Measurements from ENCODE around the gene SBNO2.

SBNO2 gene

DNA sequence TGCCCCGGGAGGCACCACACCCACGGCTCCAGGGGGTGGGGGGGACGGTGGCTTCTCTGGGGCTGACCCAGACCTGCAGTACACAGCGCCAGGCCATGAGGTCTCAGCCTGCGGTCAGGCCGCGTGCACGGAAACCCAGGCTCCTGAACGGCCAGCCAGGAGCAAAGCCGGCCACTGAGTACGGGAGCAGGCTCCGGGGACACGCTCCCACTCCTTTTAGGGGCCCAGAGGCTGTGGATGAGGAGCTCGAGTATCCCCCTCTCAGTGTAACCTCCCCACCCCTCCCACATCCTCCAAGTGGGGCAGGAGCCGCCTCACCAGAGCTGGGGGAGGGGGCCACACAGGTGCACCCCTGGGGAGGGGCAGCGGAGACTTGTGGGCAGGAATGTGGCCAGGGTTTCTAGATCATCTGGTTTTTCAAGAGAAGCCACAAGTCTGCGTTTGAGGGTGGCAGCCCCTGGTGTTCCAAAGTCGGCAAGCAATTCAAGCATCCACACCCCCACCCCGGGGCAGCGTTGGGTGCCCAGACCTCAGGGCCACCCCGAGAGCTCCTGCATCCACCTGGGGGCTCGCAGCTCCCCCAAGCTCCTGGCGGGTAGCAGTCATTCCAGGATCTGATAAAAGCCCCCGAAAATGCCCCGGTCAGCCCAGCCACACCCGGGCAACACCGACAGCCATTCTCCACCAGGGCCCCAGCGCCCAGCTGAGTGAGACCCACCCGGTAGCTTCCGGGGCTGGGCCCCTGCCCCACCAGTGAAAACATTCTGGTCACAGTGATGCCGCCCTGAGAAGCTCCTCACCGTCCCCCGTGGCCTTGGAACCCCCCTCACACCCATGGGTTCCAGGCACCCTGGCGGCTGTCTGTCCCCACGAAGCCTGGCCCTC lies 6.1 kb downstream of the SBNO2 start:
- DNase-seq = no peak

DNA sequence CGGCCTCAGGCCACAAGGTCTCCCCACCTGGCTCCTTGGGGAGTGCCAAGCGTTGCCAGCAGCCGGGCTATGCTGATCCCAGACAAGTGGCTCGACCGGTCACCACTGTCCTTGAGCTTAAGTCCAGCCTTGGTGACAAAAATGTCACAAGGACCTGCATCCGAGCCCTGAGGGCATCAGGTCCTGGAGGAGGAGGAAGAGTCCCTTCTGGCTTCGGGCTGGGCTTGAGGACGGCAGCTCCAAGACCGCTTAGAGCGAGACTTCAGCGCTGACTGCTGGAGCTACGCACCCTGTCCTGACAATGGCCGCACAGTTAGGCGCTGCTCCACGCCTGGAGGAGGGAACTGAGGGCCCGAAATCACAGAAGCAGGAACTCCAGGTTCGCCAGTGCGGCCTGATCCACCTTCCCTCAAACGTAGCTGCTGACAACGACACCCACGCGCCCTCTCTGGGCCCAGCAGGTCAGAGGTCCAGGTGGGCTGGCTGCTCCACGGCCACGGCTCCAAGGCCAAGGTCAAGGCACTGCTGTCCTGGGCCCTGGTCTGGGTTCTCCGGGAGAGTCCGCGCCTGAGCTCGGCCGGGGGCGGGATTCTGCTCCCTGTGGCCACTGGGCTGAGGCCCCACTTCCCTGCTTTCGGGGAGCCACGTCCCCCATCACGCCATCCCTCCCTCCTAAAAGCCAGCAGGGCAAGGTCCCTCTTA lies 7.0 kb downstream of the SBNO2 start:
- DNase-seq = no peak

DNA sequence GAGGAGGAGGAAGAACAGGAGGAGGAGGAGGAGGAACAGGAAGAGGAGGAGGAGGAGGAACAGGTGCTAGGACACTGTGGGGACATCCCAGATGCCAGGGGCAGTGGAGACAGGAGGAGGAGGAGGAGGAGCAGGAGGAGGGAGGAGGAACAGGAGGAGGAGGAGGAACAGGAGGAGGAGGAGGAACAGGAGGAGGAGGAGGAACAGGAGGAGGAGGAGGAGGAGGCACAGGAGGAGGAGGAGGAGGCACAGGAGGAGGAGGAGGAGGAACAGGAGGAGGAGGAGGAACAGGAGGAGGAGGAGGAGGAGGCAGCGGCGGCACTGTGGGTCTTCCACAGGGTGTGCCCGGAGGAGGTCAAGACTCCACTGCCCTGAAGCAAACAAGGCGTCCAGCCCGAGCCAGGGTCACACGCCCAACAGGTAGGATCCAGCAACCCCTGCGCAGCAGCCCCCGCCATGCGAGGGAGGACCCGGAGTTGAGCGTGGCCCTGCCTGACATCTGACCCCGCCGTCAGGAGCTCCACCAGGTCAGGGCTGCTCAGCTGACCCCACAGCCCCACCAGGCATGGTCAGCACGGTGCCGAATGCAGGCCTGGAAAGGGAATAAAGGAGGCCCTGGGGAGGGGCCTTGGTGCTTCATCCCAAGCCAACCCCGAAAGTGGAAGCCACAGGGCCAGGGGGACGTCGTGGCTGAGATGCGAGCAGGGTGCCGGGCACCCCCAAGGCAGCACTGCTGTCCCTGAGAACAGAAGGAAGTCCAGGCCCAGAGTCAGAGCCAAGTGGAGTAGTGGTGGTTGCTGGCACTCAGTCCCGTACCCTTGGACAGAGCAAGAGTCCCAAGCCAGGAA lies 9.2 kb downstream of the SBNO2 start:
- DNase-seq = no peak

DNA sequence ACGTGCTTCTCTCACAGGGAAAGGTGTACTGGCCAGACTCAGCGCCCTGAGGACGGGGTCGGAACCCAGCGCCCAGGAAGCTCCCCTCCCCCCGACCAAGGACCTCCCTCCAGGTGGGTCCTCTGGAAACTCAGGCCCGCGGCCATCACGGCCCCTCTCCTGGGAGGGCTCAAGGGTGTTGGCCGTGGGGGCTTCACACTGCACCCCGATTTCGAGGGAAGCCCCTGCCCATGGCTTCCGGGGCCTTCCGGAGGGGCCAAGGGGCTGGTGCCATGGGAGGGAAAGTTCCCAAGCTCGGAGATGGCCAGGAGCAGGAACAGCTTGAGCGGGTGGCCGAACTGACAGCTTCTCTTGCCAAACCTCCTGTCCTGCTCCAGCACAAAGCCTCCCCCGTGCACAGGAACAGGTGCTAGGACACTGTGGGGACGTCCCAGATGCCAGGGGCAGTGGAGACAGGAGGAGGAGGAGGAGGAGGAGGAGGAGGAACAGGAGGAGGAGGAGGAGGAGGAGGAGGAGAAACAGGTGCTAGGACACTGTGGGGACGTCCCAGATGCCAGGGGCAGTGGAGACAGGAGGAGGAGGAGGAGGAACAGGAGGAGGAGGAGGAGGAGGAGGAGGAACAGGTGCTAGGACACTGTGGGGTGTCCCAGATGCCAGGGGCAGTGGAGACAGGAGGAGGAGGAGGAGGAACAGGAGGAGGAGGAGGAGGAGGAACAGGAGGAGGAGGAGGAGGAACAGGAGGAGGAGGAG lies 10.0 kb downstream of the SBNO2 start:
- no peak for DNase-seq

DNA sequence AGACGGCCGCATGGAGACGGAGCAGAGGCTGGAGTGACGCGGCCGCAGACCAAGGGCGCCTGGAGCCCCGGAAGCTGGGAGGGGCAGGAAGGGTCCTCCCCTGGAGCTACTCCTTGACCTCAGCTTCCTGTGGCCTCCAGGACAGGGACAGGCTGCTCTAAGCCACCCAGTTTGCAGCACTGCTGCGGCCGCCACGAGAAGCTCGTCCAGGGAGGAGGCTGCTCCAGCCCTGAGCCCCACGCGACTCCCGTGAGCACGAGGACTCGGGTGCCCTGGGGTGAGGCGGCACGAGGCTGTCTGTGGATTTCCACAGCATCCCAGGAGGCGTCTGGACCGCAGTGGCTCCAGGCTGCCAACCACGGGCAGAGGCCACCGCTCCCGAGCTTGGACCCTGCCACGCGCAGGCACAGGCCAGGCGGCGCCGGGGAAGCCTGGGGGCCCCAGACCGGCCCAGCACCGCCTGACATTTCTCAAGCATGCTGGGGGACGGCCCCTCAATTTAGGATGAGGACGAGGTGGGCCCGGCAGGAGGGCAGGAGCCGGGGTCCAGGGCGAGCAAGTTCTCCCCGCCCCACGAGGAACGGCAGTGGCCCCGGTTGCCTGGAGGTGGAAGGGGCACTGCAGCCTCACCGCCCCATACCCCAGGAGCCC lies 10.7 kb downstream of the SBNO2 start:
- no peak for DNase-seq

DNA sequence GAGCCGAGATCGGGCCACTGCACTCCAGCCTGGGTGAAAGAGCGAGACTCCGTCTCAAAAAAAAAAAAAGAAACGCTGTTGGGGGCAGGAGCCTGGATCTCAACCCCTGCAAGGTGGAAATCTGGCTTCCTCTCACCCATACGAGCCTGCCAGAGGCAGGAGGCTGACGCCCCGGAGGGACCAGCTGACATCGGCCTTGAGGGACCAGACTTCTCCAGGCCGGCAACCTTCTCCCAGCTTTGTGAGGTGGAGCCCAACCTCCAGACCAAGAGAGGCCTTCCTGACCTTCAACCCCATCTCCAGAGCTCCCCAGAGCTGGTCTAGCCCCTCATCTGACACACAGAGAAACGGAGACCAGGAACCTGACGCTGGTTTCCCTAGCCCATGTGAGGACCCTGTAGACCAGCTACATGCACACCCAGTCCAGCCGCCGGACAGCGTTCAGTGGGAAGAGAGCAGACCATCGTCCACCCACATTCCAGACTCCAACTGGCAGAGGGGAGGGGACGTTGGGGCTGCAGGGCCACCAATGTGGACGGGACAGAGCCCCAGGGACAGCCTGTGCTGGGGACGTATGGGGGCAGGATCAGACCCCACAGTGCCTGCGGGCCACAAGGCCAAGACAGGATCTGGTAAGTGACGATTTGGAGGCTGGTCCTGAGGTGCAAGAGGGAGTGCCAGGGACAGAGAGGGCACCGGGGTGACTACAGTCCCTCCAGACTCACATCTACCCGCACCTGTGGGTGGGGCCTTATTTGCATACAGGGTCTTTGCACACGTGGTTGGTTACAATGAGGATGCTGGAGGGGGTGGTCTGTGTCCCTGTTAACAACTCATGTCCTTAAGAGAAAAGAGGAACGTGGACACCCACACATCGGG lies 11.4 kb downstream of the SBNO2 start:
- DNase-seq = no peak

DNA sequence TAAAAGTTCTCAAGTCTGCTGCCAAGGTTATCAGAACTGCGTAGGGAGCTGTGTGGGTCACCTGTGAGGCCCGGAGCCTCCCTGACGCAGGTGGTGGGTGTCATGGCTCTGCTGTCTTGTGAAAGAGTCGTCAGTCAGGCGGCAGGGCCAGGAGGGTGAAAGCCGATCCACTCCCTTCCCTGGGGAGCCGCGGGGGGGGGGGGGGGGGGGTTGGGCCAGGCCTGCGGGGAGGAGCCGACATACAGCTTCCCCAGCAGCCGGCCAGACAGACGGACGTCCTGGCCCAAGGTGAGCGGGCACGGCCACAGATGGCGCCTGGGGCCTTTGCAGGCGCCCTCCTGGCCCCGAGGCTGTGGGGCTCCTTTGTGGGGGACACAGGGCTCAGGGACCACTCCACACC lies 12.4 kb downstream of the SBNO2 start:
- DNase-seq = no peak

DNA sequence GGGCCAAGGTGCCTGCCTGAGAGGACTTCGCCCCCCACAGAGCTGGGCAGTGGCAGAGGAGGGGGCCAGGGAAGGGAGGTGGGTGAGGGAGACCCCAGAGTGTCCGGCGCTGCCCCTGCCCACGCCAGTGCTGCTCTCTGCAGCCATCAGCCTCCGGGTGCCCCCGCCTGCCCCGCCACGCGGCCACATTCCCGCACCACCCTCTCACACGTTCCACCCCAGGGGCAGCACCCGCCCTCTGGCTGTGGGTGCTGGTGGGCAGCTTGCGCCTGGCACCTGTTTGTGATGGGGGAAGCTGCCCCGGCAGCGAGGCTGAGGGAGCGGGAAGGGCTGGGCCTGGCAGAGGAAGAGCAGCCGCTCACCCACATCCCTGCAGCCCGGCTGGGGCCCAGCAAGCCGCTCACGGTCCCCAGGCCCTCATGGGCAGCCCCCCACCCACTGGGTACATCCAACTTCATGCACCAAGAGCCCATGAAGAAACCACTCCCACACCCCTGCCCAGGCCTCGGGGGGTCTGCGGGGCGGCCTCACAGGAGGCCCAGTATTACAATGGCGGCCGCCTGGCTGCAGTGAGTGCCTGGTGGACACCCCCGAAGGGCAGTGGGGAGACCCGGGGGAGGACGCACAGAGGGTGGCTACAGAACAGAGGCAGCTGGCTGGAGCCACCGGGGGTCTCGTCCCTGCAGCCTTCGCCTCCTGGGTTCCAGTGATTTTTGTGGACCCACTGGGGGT lies 14.0 kb downstream of the SBNO2 start:
- no peak for DNase-seq

DNA sequence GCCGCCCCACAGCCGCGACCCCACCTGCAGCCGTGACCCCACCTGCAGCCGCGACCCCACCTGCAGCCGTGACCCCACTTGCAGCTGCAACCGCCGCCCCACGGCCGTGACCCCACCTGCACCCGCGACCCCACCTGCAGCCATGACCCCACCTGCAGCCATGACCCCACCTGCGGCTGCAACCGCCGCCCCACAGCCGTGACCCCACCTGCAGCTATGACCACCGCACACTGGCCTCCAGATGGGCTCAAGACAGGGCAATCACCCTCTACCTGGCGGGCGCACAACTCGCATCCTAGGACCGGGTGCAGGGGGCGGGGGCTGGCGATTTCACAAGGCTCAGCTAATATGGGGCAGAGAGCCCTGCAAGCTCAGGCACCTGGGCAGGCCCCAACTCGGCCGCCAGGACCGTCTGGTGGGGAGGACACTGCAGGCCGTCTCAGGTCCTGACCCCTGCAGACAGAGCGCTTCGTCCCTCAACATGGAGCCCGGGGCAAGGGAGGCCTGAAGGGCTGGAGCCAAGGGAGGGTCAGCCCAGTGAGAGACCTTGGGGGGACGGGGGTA lies 15.1 kb downstream of the SBNO2 start:
- DNase-seq = no peak

DNA sequence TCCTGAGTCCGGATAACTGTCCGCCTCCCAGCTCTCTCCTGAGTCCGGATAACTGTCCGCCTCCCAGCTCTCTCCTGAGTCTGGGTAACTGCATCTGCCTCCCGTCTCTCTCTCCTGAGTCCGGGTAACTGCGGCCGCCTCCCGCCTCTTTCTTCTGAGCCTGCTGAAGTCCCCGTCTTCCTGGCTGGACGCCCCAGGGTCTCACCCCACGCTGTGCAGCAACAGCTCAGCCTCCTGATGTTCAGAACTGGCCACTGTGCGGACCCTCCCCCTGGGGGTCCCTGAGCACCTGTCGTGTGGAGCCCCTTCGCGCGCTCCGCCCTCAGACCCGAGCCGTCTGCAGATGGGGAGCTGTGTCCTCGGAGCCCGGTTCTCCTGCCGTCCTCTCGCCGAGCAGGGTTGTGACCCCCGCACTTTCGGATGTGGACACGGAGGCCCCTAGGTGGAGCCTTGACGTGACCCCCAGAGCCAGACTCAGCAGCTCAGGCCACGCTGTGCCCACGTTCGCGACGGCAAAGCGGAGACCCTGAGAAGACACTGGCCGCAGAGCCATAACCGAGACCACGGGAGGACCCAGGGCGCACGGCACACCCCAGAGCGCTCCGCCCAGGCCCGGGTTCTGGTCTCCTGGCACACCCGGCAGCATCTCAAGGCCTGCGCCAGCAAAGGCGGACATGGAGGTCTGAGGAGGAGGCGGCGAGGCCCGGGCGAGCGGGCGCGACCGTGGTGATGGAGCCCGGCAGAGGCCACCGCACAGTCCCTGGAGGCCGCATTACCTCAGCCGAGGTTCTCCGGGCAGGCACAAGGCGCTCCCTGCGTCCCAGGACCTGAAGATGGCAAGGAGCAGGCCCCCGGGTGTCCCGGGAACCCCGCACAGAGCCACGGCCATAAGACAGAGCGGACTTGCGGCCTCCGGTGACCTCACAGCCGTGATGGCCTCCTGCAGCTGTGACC lies 15.9 kb downstream of the SBNO2 start:
- DNase-seq = no peak

DNA sequence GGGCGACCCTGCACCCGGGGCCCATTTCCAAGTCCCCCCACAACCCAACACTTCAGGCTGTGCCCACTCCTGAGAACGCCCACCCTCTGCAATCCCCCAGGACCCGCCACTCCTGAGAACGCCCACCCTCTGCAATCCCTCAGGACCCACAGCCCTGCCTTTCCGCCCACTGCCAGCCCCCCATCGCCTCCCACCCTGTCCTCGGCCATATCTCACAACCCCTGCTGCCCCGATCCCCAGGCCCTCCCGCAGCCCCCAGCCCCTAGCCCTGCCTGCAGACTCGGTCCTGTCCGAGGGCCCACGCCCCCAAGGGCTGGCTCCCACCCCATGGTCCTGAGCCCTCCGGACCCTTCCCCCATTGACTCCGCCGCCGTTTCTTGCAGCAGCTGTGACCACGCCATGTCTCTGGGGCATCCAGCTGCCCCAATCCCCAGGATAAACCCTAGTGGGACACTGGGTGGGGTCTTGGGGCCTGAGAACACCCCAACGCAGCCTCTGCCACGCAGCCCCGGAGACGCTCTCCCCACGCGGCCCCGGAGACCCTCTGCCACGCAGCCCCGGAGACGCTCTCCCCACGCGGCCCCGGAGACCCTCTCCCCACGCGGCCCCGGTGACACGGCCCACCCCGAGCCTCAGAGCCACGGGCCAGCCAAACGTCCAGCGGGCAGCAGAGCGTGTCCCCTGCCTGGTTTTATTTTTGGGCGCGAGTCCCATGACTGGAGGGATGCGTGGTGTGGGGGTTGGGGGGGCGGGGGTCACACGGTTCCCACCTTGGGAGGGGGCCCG lies 17.0 kb downstream of the SBNO2 start:
- no peak for DNase-seq

DNA sequence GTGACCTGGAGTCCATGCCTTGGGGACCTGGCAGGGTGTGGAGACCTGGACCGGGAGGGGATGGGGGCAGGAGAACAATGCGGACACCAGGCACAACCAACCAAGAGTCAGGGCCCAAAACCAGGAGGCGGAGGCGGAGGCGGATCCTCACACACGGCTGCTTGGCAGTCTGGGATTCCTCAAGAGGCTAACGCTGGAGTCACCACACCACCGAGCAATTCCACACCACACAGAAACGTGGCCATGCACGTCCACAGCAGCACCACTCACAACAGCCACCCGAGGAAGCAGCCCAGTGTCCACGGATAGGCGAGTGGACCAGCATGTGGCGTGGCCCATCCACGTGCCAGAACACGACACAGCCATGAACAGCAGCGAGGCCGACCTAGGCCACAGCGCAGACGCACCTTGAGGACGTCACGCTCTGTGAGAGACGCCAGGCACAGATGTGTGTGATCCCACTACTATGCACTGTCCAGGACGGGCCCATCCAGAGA lies 17.7 kb downstream of the SBNO2 start:
- DNase-seq = no peak

DNA sequence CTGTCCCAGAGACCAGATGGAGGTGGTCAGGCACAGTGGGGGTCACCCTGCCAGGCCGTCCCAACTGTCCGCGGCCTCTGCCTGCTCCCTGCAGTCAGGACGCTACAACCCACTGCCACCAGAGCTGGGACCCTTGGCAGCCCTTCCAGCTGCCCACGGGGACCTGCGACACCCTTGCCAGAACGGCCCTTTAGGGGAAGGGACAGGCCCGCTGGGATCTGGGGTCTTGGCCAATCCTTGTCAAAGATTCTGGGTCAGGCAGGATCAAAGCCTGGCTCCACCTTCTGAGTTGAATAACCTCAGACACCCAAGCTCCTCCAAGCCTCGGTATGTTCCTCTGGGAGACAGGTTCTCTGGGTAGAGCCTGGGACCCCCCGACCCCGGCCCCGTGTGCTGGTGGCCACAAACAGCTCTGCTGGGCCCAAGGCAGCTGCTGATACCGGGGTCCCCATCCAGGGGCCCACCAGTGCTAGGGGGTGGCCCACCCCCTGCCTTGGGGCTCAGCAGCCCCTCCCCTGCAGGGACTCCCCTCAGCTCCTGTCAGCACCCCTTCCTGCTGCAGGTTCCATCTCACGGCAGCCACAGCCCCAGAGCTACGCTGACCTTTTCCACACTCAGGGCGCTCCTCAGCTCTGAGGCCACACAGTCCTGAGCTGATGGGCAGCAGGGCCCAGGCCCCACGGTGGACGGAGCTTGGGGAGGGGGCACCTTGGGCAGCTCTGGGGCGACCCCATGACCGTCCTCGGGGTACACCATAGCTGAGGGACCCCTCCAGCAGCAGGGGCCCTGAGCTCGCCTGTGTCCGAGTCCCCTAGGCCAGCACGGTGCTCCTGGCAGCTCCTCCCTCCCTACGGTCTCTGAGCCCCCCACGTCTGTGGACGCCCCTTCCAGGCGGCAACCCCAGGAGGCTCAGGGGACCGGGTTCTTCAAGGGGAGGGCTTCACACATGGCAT lies 18.4 kb downstream of the SBNO2 start:
- DNase-seq = no peak

DNA sequence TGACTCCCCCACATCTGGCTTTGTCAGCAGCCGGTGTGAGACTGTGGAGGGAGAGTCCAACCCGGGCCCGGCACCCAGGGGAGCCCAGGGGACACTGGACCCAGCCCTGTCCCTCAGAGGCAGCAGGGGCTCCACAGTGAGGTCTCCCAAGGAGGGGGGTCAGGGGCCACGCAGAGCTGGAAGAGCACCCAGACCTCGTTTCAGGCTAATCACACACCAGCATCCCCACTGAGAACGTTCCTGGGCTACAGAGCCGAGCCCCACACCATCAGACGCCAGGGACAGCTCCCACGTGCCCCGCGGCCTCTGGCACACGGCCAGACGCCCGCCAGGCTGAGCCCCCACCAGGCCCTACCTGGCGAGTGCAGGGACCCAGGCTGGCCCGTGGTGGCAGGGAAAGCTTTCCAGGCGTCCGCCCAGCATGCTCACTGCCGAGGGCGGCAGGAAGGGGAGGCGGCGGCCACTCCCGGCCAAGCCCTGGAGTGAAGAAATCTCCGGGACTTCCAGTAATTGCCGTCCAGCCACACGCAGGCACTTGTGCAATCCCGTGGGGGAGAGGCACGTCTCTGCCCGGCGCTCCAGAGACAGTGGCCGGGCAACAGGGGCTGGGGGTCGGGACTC lies 19.2 kb downstream of the SBNO2 start:
- DNase-seq = no peak

DNA sequence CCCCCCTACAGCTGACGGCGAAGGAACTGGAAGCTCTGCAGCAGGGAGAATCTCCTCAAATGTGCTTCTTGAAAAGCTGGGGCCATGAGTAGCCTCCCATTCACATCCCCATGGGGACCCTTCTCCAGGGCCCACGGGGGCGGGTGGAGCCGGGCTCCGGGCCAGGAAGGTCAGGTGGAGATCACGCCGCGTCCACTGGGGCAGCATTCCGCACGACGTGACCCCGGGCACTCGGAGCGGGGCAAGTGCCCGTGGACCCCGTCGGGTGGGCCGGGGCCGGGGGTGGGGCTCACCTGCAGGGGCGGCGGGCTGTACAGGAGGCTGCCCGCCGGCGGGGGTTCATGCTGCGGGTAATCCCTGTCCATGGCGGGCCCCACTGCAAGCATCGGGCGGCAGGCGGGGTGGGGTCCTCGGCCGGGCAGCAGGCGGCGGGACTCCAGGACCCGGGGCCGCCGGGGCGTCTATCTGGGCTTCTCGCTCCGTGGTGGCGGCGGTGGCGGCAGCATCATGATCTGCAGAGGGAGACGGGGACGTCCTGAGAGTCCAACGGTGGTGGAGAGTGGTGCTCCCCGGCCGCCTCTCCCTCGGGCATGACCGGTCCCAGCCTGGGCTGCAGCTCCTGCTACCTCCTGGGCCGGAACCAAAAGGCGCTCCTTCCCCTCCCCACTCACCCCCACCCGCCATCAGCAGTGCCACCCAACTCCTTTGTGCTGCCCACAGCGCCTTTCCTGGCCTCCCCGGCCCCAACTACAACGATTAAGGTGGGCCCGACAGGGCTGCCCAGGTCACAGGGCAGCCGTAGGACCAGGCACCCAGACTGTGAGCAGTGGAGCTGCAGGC lies 20.0 kb downstream of the SBNO2 start:
- DNase-seq = no peak
